Osteocyte (in vitro differentiated cells): ENCODE results near the gene CPE. TPM values are rescaled to one million over a fixed set of nuclear protein-coding genes. Genes with fewer than 3 reads are reported as not detected.

ENCODE experiments used
- DNase-seq: peaks from one replicate; pipeline ENCODE4 v3.0.0; 2021; ENCODE audit warnings: mixed read lengths; ENCODE audit not compliant: unreplicated experiment; ENCODE audit errors: extremely low spot score
- H3K27ac Mint-ChIP-seq: one replicate; pipeline ENCODE4 v1.8.0; 2021; ENCODE audit warnings: mild to moderate bottlenecking, mixed read lengths; ENCODE audit not compliant: unreplicated experiment
- H3K27me3 Mint-ChIP-seq: one replicate; pipeline ENCODE4 v1.8.0; 2021; ENCODE audit warnings: mixed read lengths; ENCODE audit not compliant: unreplicated experiment
- H3K36me3 Mint-ChIP-seq: one replicate; pipeline ENCODE4 v1.8.0; 2021; ENCODE audit warnings: mixed read lengths; ENCODE audit not compliant: unreplicated experiment
- H3K4me1 Mint-ChIP-seq: one replicate; pipeline ENCODE4 v1.8.0; 2021; ENCODE audit warnings: mixed read lengths; ENCODE audit not compliant: unreplicated experiment
- H3K4me3 Mint-ChIP-seq: one replicate; pipeline ENCODE4 v1.8.0; 2021; ENCODE audit warnings: mild to moderate bottlenecking, moderate library complexity, mixed read lengths; ENCODE audit not compliant: unreplicated experiment
- H3K9me3 Mint-ChIP-seq: one replicate; pipeline ENCODE4 v1.8.0; 2021; ENCODE audit warnings: mixed read lengths; ENCODE audit not compliant: unreplicated experiment
- total RNA-seq: library from RNA; stranded (reverse); gene quantifications from 2 replicates; pipeline ENCODE4 v1.2.1, GENCODE V29; 2021
- TF ChIP-seq, protein P1 (sequence below): fragments of 200-600 bp; sonication (generic); IDR thresholded peaks from 2 replicates; pipeline ENCODE4 v1.5.0; 2021; ENCODE audit warnings: antibody characterized with exemption, mild to moderate bottlenecking, moderate library complexity

The CPE gene
- total RNA-seq, 1 donor from 2014 or later = 195 TPM

DNA sequence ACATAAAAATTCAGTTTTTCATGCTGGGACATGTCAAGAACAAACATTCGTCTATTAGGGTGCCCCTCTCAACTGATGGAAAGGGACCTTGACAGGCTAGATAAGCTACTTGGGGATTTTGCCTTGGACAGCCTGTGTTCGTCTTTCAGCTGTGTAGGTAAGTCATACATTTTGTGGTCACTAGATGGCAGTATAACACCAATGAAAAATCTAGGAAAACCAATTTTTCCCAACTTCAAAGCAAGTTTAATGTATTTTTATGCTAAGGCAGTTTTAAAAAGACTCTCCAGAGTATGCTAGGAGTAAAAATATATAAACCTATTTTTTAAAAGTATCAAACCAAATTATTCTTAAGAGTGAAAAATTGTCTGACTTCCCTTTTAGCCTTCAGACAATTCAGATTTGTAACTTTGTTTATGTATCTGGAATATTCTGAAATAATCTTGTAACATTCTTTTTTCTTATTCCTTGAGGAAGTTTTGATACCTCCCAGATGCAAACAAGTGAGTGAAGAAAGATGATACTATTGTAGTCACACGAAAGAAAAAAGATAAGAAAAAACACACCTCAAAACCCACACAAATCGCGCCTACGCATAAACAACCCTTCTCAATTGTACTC lies 158.3 kb downstream of the CPE start:
- DNase-seq = no peak
- peaks cover 3% of the 10 kb centered on the region for H3K4me1 Mint-ChIP-seq
- no peak overlapping the region for H3K4me3 Mint-ChIP-seq
- no peaks in the 10 kb centered on the region for H3K36me3 Mint-ChIP-seq
- no peak overlapping the region for H3K27ac Mint-ChIP-seq
- TF ChIP-seq, protein P1, sequence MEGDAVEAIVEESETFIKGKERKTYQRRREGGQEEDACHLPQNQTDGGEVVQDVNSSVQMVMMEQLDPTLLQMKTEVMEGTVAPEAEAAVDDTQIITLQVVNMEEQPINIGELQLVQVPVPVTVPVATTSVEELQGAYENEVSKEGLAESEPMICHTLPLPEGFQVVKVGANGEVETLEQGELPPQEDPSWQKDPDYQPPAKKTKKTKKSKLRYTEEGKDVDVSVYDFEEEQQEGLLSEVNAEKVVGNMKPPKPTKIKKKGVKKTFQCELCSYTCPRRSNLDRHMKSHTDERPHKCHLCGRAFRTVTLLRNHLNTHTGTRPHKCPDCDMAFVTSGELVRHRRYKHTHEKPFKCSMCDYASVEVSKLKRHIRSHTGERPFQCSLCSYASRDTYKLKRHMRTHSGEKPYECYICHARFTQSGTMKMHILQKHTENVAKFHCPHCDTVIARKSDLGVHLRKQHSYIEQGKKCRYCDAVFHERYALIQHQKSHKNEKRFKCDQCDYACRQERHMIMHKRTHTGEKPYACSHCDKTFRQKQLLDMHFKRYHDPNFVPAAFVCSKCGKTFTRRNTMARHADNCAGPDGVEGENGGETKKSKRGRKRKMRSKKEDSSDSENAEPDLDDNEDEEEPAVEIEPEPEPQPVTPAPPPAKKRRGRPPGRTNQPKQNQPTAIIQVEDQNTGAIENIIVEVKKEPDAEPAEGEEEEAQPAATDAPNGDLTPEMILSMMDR = peak; percentile 74
- H3K27me3 Mint-ChIP-seq = no peaks in the 10 kb centered on the region
- no peaks in the 10 kb centered on the region for H3K9me3 Mint-ChIP-seq

DNA sequence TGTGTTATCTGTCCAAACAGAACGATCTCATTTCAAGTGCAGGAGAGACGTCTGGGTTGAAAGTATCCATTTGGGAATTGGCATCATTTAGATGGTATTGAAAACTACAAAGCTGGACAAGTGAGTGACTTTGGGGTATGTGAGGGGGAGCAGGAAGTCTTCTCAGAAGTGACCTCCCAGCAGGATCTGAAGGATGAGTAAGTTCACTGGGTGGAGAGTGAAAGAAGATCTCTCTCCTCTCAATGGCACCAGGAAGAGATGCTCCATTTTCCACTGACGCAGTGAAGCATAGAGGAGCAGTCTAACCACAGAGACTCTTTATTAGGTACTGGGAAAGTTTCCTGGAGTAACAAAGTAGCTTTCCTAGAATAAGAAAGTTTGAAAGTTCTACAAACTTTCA lies 161.0 kb downstream of the CPE start:
- H3K9me3 Mint-ChIP-seq = no peaks in the 10 kb centered on the region
- no peaks in the 10 kb centered on the region for H3K27me3 Mint-ChIP-seq
- peaks cover 3% of the 10 kb centered on the region for H3K4me1 Mint-ChIP-seq
- DNase-seq = no peak
- no peak overlapping the region for H3K27ac Mint-ChIP-seq
- no peaks in the 10 kb centered on the region for H3K36me3 Mint-ChIP-seq
- TF ChIP-seq, protein P1 = no peak
- H3K4me3 Mint-ChIP-seq = no peak overlapping the region

DNA sequence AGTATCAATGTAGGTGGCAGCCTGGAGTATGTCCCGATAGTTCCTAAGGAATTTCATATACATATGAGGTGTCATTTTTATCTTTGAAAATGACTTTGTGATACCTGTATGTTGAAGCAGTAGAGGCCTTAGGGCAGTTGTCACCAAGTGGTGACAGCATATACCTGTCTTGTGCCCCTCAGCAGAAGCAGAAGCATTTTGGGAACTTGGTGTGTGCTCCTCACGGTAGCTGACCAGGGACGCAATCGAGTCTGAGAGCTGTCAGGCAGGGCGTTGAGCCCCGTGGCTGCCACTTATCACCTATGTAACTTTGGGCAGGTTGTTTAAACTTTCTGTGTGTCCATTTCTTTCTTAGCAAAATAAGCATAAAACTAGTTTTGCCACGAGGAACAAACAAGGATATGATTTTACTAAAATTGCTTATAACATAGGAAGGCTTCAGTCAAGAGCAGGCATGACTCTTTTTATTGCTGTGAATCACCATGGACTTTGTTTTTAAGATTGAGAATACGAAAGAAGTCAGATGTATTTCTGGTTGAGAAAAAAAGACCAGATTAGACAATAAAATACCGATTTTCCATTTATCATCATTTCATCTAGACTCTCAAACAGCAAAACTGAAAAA lies 161.5 kb downstream of the CPE start:
- Mint-ChIP-seq H3K4me1 (peaks cover 3% of the 10 kb centered on the region), H3K9me3 (no peaks in the 10 kb centered on the region), H3K36me3 (no peaks in the 10 kb centered on the region), H3K27me3 (no peaks in the 10 kb centered on the region), H3K4me3 (no peak overlapping the region), H3K27ac (no peak overlapping the region)
- DNase-seq = no peak
- TF ChIP-seq, protein P1 = no peak

GRCh38 chr4:165541851-165542459 lies 163.1 kb downstream of the CPE start:
- no peak overlapping the region for H3K27ac Mint-ChIP-seq
- no peak overlapping the region for H3K4me3 Mint-ChIP-seq
- no peaks in the 10 kb centered on the region for H3K27me3 Mint-ChIP-seq
- DNase-seq = no peak
- no peaks in the 10 kb centered on the region for H3K36me3 Mint-ChIP-seq
- no peaks in the 10 kb centered on the region for H3K9me3 Mint-ChIP-seq
- peaks cover 3% of the 10 kb centered on the region for H3K4me1 Mint-ChIP-seq
- TF ChIP-seq, protein P1 = no peak

GRCh38 chr4:165542476-165542875 lies 163.7 kb downstream of the CPE start:
- Mint-ChIP-seq H3K36me3 (no peaks in the 10 kb centered on the region), H3K9me3 (no peaks in the 10 kb centered on the region), H3K27ac (no peak overlapping the region), H3K4me3 (no peak overlapping the region), H3K27me3 (no peaks in the 10 kb centered on the region), H3K4me1 (peaks cover 3% of the 10 kb centered on the region)
- no peak for DNase-seq
- TF ChIP-seq, protein P1 = no peak
